DMS153 treated with DMSO at 0.1 percent for 48 hours (cell line): ENCODE results near the gene METTL2B.
A peak's percentile ranks its signal among the peaks of the same experiment; 100 is the strongest.
"Not testable (repeated sequence)": the region's sequence is repeated elsewhere in the genome, so short reads cannot be mapped to it uniquely, and the experiment has no call there.

Source experiments
- DNase-seq: peaks from one replicate; lab custom pipeline; 2025; ENCODE audit not compliant: unreplicated experiment; lab: John Stamatoyannopoulos, UW

The METTL2B gene

DNA sequence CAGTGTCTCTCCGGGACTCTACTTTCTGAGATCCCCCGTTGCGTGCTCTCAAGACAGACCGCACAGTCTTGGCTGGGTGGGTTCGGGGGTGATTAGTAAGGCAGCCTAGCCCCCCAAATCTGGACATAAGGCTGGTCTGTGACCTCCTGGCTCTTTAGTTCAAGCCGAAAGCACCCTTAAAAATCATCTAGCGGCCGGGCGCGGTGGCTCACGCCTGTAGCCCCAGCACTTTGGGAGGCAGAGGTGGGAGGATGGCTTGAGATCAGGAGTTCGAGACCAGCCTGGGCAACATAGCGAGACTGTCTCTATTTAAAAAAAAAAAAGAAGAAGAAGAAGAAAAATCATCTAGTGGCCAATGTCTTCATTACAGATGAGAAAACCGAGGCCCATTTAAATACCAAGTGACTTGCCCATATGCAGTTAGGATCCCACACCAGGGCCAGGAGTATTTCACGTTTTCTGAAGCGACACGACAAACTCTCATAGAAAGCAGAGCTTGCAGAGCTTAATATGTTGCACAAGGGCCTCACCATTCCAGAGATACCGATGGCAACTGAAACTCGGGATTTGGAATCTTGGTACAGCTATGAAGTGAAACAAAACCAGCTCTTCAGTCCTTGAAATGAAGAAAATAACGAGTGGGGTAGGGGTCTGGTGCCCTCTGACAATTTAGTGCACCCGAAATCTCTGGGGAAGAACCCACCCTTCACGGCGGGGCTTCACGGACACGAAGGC is 21.6 kb upstream of the METTL2B start:
- DNase-seq, result no peak

- DNase-seq, result peak; percentile 78
These were observed 20.8 kb upstream of the METTL2B start, which contains the start of gene HILPDA for GRCh38 chr7:128455543-128456254. Gene HILPDA, plus strand, starts transcription at chr7:128455878. Its CDS starts 1,391 bp downstream, at chr7:128457269.

DNA sequence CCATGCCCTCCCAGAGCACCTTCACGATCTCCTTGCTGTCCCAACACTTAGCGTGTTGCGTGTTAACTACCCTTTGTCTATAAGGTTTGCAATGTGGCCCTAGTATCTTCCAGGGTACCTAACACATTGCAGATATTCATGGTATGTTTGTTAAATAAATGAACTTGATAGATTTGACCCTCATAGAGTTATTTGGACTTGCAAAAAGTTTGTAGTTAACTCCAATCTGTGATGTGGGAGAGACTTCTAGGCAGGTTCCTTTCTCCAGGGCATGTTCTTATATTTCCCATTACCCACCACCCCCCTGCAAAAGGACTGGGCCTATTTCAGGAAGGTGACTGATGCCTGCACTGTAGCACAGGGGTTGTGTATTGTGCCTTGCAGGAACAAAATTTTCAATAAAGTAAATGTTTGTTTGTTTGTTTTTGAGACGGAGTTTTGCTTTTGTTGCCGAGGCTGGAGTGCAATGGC is 20.3 kb upstream of the METTL2B start:
- DNase-seq, result peak; percentile 30

DNA sequence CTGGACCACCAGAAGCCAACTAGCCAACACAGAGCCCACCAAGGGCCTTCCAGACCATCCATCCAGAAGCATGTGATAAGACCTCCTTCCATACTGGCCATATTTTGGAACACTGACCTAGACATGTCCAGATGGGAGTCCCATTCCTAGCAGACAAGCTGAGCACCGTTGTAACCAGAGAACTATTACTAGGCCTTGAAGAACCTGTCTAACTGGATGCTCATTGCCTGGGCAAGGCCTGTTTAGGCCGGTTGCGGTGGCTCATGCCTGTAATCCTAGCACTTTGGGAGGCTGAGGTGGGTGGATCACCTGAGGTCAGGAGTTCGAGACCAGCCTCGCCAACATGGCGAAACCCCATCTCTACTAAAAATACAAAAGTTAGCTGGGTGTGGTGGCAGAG is 19.2 kb upstream of the METTL2B start:
- DNase-seq, result not testable (repeated sequence)

- no peak for DNase-seq
These were observed 17.6 kb upstream of the METTL2B start for GRCh38 chr7:128458956-128459355.

DNA sequence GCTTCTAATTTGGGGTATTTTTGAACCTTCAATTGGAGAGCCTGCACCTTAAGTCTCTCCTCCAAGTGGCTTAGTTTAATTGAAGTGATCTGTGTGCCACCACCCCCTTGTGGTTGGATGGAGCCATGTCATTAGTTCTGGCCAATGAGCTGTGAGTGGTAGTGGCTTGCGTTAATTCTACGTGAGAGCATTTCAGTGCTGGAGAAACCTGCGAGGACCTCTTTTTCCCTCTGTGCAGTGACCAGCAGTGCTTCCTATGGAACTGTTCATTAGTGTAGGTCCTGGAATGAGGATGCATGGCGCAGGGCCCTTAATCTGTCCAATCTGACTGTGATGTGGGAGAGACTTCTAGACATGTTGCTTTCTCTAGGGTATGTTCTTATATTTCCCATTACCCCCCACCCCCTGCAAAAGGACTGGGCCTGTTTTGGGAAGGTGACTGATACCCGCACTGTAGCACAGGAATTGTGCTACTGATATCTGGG is 17.1 kb upstream of the METTL2B start:
- DNase-seq, result peak; percentile 12

DNA sequence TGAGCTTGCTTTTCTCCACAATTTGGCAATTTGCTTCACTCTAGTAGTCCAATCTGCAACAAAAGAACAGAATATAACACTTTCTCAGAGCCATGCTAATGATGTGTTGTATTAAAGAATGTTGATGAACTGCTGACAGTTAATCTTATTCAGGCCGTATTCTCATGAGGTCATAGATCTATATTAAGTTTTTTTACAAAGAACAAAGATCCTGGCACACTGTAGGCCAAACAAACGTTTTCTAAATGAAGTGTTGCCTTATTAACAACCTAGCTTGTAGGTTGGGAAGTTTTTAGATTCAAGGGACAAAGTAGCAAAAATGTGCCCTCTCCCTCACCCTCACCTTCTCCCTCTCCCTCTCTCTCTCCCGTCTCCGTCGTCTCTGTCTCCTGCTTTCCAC is 14.1 kb upstream of the METTL2B start:
- no peak for DNase-seq

DNA sequence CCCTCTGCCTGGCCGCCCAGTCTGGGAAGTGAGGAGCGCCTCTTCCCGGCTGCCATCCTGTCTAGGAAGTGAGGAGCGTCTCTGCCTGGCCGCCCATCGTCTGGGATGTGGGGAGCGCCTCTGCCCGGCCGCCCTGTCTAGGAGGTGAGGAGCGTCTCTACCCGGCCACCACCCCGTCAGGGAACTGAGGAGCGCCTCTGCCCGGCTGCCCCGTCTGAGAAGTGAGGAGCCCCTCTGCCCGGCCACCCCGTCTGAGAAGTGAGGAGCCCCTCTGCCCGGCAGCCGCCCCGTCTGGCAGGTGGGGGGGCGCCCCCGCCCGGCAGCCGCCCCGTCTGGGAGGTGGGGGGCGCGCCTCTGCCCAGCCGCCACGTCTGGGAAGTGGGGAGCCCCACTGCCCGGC is 13.2 kb upstream of the METTL2B start:
- not testable (repeated sequence) for DNase-seq

DNA sequence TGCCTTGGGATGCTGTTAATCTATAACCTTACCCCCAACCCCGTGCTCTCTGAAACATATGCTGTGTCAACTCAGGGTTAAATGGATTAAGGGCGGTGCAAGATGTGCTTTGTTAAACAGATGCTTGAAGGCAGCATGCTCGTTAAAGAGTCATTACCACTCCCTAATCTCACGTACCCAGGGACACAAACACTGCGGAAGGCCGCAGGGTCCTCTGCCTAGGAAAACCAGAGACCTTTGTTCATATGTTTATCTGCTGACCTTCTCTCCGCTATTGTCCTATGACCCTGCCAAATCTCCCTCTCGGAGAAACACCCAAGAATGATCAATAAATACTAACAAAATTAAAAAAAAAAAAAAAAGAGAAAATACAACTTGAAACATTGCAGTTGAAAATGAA is 12.6 kb upstream of the METTL2B start:
- DNase-seq, result not testable (repeated sequence)

DNA sequence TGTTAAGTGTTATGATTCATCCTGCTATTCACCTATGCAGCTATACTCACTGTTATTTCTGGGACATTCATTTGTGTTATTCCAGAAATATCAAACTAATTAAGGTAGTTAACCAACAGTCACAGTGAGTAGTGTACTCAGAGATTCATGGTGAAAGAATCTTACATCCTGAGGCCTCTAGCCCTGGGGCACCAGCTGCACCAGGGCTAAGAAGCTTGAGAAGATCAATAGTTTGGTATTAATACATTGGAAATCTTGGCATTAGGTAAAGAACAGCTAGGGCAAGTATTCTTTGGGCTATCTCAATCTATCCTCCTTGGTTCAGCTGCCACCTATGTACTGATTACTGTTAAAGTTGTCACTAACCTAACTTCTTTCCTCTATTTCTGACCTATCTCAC is 9.7 kb upstream of the METTL2B start:
- DNase-seq, result not testable (repeated sequence)

DNA sequence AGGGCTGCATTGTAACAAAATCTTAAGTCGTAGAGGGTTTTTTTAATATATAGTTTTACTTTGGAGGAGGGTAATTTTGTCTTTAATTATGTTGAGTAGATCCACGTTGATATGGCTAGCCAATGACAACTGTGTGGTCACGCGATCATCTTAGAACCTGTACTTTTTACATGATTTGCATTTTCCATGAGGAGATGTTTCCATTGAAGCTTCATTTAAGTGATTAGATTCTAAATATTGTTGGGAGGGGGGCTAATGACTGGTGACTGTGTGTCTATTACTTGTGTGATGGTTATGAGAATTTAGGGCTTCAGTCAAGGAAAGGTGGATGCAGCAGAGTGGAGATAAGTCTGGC is 765 bp downstream of the METTL2B start:
- DNase-seq, result not testable (repeated sequence)

DNA sequence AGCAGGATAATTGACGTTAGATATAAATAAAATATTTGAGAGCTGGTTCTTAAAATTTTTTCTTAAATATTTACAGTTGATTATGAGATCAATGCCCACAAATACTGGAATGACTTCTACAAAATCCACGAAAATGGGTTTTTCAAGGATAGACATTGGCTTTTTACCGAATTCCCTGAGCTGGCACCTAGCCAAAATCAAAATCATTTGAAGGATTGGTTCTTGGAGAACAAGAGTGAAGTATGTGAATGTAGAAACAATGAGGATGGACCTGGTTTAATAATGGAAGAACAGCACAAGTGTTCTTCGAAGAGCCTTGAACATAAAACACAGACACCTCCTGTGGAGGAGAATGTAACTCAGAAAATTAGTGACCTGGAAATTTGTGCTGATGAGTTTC is 2.5 kb downstream of the METTL2B start:
- DNase-seq, result not testable (repeated sequence)

DNA sequence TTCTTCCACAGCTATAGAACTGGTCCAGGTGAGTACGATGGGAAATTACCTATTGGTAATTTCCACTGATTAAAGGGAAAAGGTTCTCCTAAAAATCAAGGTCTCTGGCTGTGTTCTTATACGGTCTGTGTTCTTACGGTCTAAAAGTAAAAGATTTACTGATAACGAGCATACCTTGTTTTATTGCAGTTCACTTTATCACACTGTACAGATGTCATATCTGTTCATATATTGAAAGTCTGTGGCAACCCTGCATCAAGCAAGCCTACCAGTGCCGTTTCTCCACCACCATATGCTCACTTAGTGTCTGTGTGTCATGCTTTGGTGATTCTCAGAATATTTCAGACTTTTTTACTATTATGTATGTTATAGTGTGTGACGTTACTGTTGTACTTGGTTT is 11.6 kb downstream of the METTL2B start:
- not testable (repeated sequence) for DNase-seq

- no peak for DNase-seq
These were observed 20.9 kb downstream of the METTL2B start for GRCh38 chr7:128497405-128497804.

DNA sequence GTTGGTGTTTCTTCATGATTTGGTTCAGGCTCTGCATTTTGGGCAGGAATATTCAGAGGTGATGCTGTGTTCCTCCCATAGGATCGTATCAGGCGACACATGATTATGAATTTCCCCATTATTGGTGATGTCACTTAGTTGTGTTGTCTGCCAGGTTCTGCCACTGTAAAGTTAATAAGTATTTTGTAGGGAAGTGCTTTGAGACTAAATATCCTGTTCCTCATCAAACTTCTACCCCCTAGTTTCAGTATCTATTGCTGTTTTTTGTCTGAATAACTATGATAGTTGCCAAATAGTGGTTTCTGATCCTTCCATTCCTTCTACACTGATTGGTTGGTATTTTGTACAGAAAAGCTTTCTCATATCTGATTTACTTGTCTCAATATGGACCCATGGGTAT is 28.9 kb downstream of the METTL2B start:
- not testable (repeated sequence) for DNase-seq

- not testable (repeated sequence) for DNase-seq
These were observed 30.3 kb downstream of the METTL2B start for GRCh38 chr7:128506819-128507218.

DNA sequence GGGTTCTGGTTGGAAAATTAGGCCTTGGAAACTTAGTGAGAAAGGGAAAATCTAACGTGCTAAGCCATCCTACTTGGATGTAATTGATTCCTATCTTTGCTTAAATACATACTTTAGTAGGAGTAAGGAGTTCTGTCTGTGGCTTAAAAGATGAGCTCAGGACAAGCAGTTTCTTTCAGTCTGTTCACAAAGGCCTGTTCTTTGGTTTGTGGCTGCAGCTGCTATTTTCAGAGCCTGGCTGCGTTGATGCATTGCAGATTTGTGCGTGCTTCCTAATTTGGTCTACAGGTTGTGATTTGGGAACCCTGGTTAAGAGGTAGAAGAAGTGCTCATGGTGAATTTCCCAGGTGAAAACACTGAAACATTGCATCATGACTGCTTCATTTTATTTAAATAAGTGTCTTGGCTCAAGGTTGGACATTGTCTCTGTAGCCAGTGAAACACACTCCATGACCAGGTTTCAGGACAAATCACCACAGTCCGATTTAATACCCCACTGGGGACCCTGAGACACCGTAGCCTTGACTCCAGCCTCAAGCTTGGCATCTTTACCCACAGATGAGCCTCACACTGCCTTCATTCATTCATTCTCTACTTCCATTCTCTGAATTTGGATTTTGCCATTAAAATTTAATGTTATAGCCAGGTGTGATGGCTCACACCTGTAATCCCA is 30.9 kb downstream of the METTL2B start:
- not testable (repeated sequence) for DNase-seq

DNA sequence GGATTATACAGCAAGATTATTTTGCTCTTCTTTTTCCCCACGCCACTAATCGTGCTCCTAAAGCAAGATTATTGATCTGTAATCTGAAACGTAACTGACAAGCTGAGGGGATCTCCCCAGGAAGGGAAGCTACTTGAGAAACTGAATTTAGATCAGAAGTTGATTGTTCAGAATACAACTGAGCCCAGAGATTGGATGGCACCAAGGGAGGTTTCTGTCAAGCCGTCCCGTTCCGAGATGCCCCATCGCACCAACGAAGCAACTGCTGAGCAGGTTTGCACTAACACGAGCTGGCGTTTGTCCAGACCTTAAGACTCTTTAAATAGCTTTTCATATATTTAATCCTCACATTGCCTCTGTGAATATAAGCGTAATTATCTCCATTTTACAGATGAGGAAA is 35.1 kb downstream of the METTL2B start:
- not testable (repeated sequence) for DNase-seq

DNA sequence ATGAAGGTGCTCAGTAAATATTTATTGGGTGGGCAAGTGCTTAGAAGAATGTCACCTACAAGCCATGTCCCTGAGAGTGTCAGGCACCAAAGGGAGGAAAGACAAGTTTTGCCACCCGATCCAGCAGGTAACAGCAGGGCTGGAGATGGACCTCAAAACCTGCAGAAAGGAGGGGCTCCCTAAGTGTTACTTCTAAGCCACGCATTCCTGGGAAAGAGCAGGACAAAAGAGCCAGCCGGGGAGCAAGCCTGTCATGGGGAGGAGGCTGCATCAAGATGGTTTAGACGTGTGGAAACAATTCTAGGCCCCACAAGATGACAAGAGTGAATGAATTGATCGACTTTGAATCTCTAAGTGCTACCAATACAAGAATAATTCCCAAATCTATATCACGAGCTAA is 38.7 kb downstream of the METTL2B start:
- DNase-seq, result not testable (repeated sequence)

DNA sequence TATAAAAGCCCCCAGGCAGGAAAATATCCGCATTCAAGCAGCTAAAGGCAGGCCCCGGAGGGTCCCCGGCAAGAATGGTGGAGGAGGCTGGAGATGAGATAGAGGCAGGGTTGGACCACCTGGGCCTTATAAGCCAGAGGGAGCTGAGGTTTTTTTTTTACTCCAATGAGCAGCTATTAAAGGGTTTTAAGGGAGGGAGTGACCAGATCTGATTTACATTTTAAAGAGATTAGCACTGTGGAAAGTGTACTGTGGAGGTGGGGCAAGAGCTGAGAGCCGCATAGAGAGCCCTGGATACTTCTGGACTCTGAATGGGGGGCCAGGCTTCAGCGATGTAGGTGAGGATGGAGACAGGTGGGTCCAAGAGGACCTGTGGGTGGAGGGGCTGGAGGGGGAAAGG is 40.5 kb downstream of the METTL2B start:
- DNase-seq, result not testable (repeated sequence)

GRCh38 chr7:128523226-128523931 is 46.8 kb downstream of the METTL2B start:
- DNase-seq, result peak; percentile 59
